H9 (cell line): ENCODE measurements around the gene INPP5A. TPM values are rescaled to one million over a fixed set of nuclear protein-coding genes. Genes with fewer than 3 reads are reported as not detected.

Experiments
- DNase-seq: peaks from one replicate; pipeline ENCODE4 v3.0.0-alpha.2; 2017
- H2AFZ ChIP-seq: one replicate; pipeline ENCODE4 v1.6.1; 2013; ENCODE audit warnings: mild to moderate bottlenecking, low read length, control low read depth, moderate library complexity
- H2AK5ac ChIP-seq: 2 replicates; pipeline ENCODE4 v1.6.1; 2013; ENCODE audit warnings: low read length, control low read depth, mixed read lengths; ENCODE audit not compliant: insufficient read length
- H2BK120ac ChIP-seq: one replicate; pipeline ENCODE4 v1.6.1; 2013; ENCODE audit warnings: low read depth, mild to moderate bottlenecking, low read length, control low read depth, inconsistent platforms; ENCODE audit not compliant: poor library complexity, severe bottlenecking
- H2BK12ac ChIP-seq: 2 replicates; pipeline ENCODE4 v1.6.1; 2013; ENCODE audit warnings: low read length, control low read depth, mixed read lengths, low read depth; ENCODE audit not compliant: insufficient read length
- H2BK15ac ChIP-seq: 2 replicates; pipeline ENCODE4 v1.6.1; 2013; ENCODE audit warnings: low read depth, low read length, control low read depth
- H2BK20ac ChIP-seq: one replicate; pipeline ENCODE4 v1.6.1; 2013; ENCODE audit warnings: low read depth, mild to moderate bottlenecking, low read length, control low read depth, inconsistent platforms; ENCODE audit not compliant: poor library complexity, severe bottlenecking
- H2BK5ac ChIP-seq: 2 replicates; pipeline ENCODE4 v1.6.1; 2013; ENCODE audit warnings: low read length, control low read depth, mixed read lengths; ENCODE audit not compliant: insufficient read length
- H3K14ac ChIP-seq: 2 replicates; pipeline ENCODE4 v1.6.1; 2013; ENCODE audit warnings: low read length, control low read depth; ENCODE audit not compliant: insufficient read depth
- H3K18ac ChIP-seq: 2 replicates; pipeline ENCODE4 v1.6.1; 2013; ENCODE audit warnings: low read depth, mild to moderate bottlenecking, mixed read lengths, low read length, control low read depth; ENCODE audit not compliant: insufficient read length
- H3K23ac ChIP-seq: 2 replicates; pipeline ENCODE4 v1.6.1; 2013; ENCODE audit warnings: low read length, control low read depth, mixed read lengths, low read depth; ENCODE audit not compliant: insufficient read length
- H3K23me2 ChIP-seq: 2 replicates; pipeline ENCODE4 v1.6.1; 2013; ENCODE audit warnings: low read depth, mild to moderate bottlenecking, mixed read lengths, low read length, control low read depth; ENCODE audit not compliant: insufficient read length, poor library complexity, severe bottlenecking
- H3K27ac ChIP-seq: 2 replicates; pipeline ENCODE4 v1.5.1; 2013; ENCODE audit warnings: low read length, control low read depth, mixed read lengths, low read depth; ENCODE audit not compliant: insufficient read length
- H3K27me3 ChIP-seq: 2 replicates; pipeline ENCODE4 v1.6.1; 2013; ENCODE audit warnings: low read length, control low read depth, inconsistent platforms; ENCODE audit not compliant: insufficient read depth
- H3K4ac ChIP-seq: 2 replicates; pipeline ENCODE4 v1.6.1; 2013; ENCODE audit warnings: low read depth, mild to moderate bottlenecking, control low read depth, inconsistent platforms, low read length, moderate library complexity
- H3K4me1 ChIP-seq: 2 replicates; pipeline ENCODE4 v1.6.1; 2013; ENCODE audit warnings: low read length, control low read depth, inconsistent platforms; ENCODE audit not compliant: insufficient read depth
- H3K4me2 ChIP-seq: 2 replicates; pipeline ENCODE4 v1.6.1; 2013; ENCODE audit warnings: low read length, control low read depth, mixed read lengths; ENCODE audit not compliant: insufficient read length, insufficient read depth
- H3K56ac ChIP-seq: 2 replicates; pipeline ENCODE4 v1.6.1; 2013; ENCODE audit warnings: low read depth, mild to moderate bottlenecking, mixed read lengths, low read length, control low read depth; ENCODE audit not compliant: insufficient read length
- H3K79me1 ChIP-seq: 2 replicates; pipeline ENCODE4 v1.6.1; 2013; ENCODE audit warnings: low read depth, mild to moderate bottlenecking, moderate library complexity, low read length, control low read depth, inconsistent platforms; ENCODE audit not compliant: insufficient read depth, poor library complexity, severe bottlenecking
- H3K79me2 ChIP-seq: 2 replicates; pipeline ENCODE4 v1.6.1; 2013; ENCODE audit warnings: low read length, control low read depth, inconsistent platforms; ENCODE audit not compliant: insufficient read depth
- H3K9ac ChIP-seq: 2 replicates; pipeline ENCODE4 v1.6.1; 2013; ENCODE audit warnings: low read length, control low read depth, mixed read lengths; ENCODE audit not compliant: insufficient read length; ENCODE audit errors: extremely low read depth
- H3K9me3 ChIP-seq: one replicate; pipeline ENCODE4 v1.6.1; 2013; ENCODE audit warnings: low read depth, low read length, inconsistent platforms; ENCODE audit not compliant: control insufficient read depth
- H3T11ph ChIP-seq: one replicate; pipeline ENCODE4 v1.6.1; 2013; ENCODE audit warnings: mild to moderate bottlenecking, low read length, control low read depth, inconsistent platforms
- H4K20me1 ChIP-seq: one replicate; pipeline ENCODE4 v1.6.1; 2013; ENCODE audit not compliant: control insufficient read depth, insufficient read length, insufficient read depth
- H4K5ac ChIP-seq: 2 replicates; pipeline ENCODE4 v1.6.1; 2013; ENCODE audit warnings: low read depth, mild to moderate bottlenecking, mixed read lengths, low read length, control low read depth; ENCODE audit not compliant: insufficient read length
- H4K8ac ChIP-seq: replicated peaks from 2 replicates; pipeline ENCODE4 v1.6.1; 2013; ENCODE audit warnings: low read length, control low read depth, mixed read lengths, low read depth; ENCODE audit not compliant: insufficient read length
- H4K91ac ChIP-seq: 2 replicates; pipeline ENCODE4 v1.6.1; 2013; ENCODE audit warnings: low read depth, mild to moderate bottlenecking, moderate library complexity, mixed read lengths, low read length, control low read depth; ENCODE audit not compliant: insufficient read length
- H3K27ac Mint-ChIP-seq, 3 experiments: 2 replicates in 2 of 3; 3 replicates in 1 of 3; pipeline ENCODE4 v1.8.0; 2020 to 2021; ENCODE audit warnings: mixed read lengths in 3 of 3, mild to moderate bottlenecking in 1 of 3, moderate library complexity in 1 of 3
- H3K27me3 Mint-ChIP-seq: 2 replicates; pipeline ENCODE4 v1.8.0; 2021; ENCODE audit warnings: low read depth, mild to moderate bottlenecking, moderate library complexity, mixed read lengths
- H3K36me3 Mint-ChIP-seq, 3 experiments: 2 replicates in 2 of 3; 3 replicates in 1 of 3; pipeline ENCODE4 v1.8.0; 2020 to 2021; ENCODE audit warnings: low read depth in 3 of 3, mixed read lengths in 3 of 3; ENCODE audit not compliant: insufficient read depth in 1 of 3
- H3K4me1 Mint-ChIP-seq, 2 experiments: 2 replicates each; pipeline ENCODE4 v1.8.0; 2020; ENCODE audit warnings: mixed read lengths in 2 of 2
- H3K4me3 Mint-ChIP-seq, 2 experiments: 2 replicates in 1 of 2; 3 replicates in 1 of 2; pipeline ENCODE4 v1.8.0; 2020 to 2021; ENCODE audit warnings: mild to moderate bottlenecking in 2 of 2, mixed read lengths in 2 of 2, moderate library complexity in 1 of 2
- H3K9me3 Mint-ChIP-seq, 2 experiments: 2 replicates in 1 of 2; 3 replicates in 1 of 2; pipeline ENCODE4 v1.8.0; 2020; ENCODE audit warnings: mild to moderate bottlenecking in 2 of 2, mixed read lengths in 2 of 2, moderate library complexity in 1 of 2
- WGBS: extraction: QIAGEN DNeasy Blood & Tissue Kit; methylation state at CpG from one replicate; pipeline ENCODE4 v1.1.7; 2013; ENCODE audit warnings: missing lambda C conversion rate, low lambda C conversion rate, mixed read lengths; ENCODE audit not compliant: insufficient read length; ENCODE audit errors: extremely low coverage; 5-methylcytosine and 5-hydroxymethylcytosine counted together
- total RNA-seq: library from RNA; stranded (reverse); gene quantifications from 2 replicates; pipeline ENCODE4 v1.2.1, GENCODE V29; 2021
- TF ChIP-seq, protein P1 (sequence below): fragments of 200-600 bp; sonication (generic); conservative IDR thresholded peaks from 3 replicates; pipeline ENCODE4 v1.8.0; 2021; ENCODE audit warnings: antibody characterized with exemption, mild to moderate bottlenecking

INPP5A gene
- total RNA-seq, 1 experiment from 2014 or later, result 17.7 TPM

DNA sequence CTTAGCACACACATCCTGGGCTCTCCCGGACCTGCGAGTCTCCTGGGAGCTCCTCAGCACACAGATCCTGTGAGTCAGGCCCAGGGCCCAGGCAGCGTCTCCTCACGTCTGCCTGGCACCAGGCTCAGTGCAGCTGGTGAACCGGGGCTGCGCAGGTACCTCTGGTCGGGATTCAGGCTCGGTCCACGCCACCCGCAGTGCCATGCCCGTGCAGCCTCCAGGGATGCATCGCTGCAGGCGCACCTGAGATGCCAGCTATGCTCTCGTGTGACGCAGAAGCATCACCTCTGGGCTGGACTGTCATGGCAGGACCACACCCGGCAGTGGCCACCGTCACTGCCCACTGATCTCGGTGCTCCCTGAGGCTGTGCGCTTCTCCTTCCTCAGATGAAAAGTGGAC, 196.3 kb downstream of the INPP5A start:
- Histone ChIP-seq H2BK15ac (no peak overlapping the region), H3K9ac (no peak overlapping the region), H3K79me1 (no peaks in the 10 kb centered on the region), H4K20me1 (no peaks in the 10 kb centered on the region), H3K9me3 (no peaks in the 10 kb centered on the region), H2BK120ac (no peak overlapping the region), H2BK20ac (no peak overlapping the region), H3K4ac (no peak overlapping the region), H3K14ac (no peak overlapping the region; the same call in 1 of the 2 replicates), H3K23ac (no peak overlapping the region), H3K4me2 (no peak overlapping the region), H2BK5ac (no peak overlapping the region), H2AK5ac (no peak overlapping the region), H3K79me2 (no peaks in the 10 kb centered on the region), H3K27ac (no peak overlapping the region), H3K27me3 (no peaks in the 10 kb centered on the region), H4K91ac (no peak overlapping the region), H4K5ac (no peak overlapping the region), H2BK12ac (no peak overlapping the region), H3K4me1 (no peaks in the 10 kb centered on the region), H3K18ac (no peak overlapping the region), H3K56ac (no peak overlapping the region), H2AFZ (no peak overlapping the region), H3T11ph (no peak overlapping the region), H4K8ac (no peak overlapping the region), H3K23me2 (no peaks in the 10 kb centered on the region)
- no peaks in the 10 kb centered on the region for H3K9me3 Mint-ChIP-seq
- no peak overlapping the region for H3K27ac Mint-ChIP-seq
- peaks cover 10 to 13% of the 10 kb centered on the region in 2 experiments for H3K4me1 Mint-ChIP-seq
- no peaks in the 10 kb centered on the region for H3K27me3 Mint-ChIP-seq
- TF ChIP-seq, protein P1, sequence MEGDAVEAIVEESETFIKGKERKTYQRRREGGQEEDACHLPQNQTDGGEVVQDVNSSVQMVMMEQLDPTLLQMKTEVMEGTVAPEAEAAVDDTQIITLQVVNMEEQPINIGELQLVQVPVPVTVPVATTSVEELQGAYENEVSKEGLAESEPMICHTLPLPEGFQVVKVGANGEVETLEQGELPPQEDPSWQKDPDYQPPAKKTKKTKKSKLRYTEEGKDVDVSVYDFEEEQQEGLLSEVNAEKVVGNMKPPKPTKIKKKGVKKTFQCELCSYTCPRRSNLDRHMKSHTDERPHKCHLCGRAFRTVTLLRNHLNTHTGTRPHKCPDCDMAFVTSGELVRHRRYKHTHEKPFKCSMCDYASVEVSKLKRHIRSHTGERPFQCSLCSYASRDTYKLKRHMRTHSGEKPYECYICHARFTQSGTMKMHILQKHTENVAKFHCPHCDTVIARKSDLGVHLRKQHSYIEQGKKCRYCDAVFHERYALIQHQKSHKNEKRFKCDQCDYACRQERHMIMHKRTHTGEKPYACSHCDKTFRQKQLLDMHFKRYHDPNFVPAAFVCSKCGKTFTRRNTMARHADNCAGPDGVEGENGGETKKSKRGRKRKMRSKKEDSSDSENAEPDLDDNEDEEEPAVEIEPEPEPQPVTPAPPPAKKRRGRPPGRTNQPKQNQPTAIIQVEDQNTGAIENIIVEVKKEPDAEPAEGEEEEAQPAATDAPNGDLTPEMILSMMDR, result no peak
- no CpG with 5 or more reads among the region's 19 CpGs for WGBS
- no peak for DNase-seq
- H3K4me3 Mint-ChIP-seq, result no peak overlapping the region
- no peaks in the 10 kb centered on the region for H3K36me3 Mint-ChIP-seq
